HG02970 (cell line): Measurements from ENCODE around the gene SERINC2.
"Not testable (repeated sequence)": the region's sequence is repeated elsewhere in the genome, so short reads cannot be mapped to it uniquely, and the experiment has no call there.

Source experiments
- ATAC-seq: cut with Tn5 transposase; IDR thresholded peaks from one replicate; pipeline ENCODE4 v1.9.1; 2021; ENCODE audit warnings: mild to moderate bottlenecking, moderate library complexity, moderate number of reproducible peaks; ENCODE audit not compliant: unreplicated experiment, low FRiP score

The SERINC2 gene

GRCh38 chr1:31382379-31382989, 30.5 kb upstream of the SERINC2 start:
- no peak for ATAC-seq

GRCh38 chr1:31383967-31384366, 29.0 kb upstream of the SERINC2 start:
- no peak for ATAC-seq

- not testable (repeated sequence) for ATAC-seq
Observed at GRCh38 chr1:31386576-31387243, 26.3 kb upstream of the SERINC2 start.

GRCh38 chr1:31387612-31388011, 25.4 kb upstream of the SERINC2 start:
- ATAC-seq: no peak

GRCh38 chr1:31389616-31390015, 23.4 kb upstream of the SERINC2 start:
- no peak for ATAC-seq

- ATAC-seq: no peak
Observed at GRCh38 chr1:31390071-31390470, 22.9 kb upstream of the SERINC2 start.

GRCh38 chr1:31393463-31393862, 19.6 kb upstream of the SERINC2 start:
- ATAC-seq: no peak

- ATAC-seq: no peak
Observed at GRCh38 chr1:31394584-31395193, 18.3 kb upstream of the SERINC2 start.

- no peak for ATAC-seq
Observed at GRCh38 chr1:31396633-31397351, 16.2 kb upstream of the SERINC2 start.

- no peak for ATAC-seq
Observed at GRCh38 chr1:31397360-31398095, 15.5 kb upstream of the SERINC2 start.

GRCh38 chr1:31398246-31398645, 14.8 kb upstream of the SERINC2 start:
- no peak for ATAC-seq

GRCh38 chr1:31399976-31400375, 13.0 kb upstream of the SERINC2 start:
- no peak for ATAC-seq

GRCh38 chr1:31400393-31400792, 12.6 kb upstream of the SERINC2 start:
- no peak for ATAC-seq

GRCh38 chr1:31401241-31401640, 11.8 kb upstream of the SERINC2 start:
- ATAC-seq: no peak

- no peak for ATAC-seq
Observed at GRCh38 chr1:31405578-31406245, 7.3 kb upstream of the SERINC2 start.

- ATAC-seq: no peak
Observed at GRCh38 chr1:31407029-31407626, 5.9 kb upstream of the SERINC2 start.

- ATAC-seq: no peak
Observed at GRCh38 chr1:31408788-31409318, 4.2 kb upstream of the SERINC2 start.

GRCh38 chr1:31409946-31410858, 2.8 kb upstream of the SERINC2 start:
- ATAC-seq: no peak
